ENCODE data around the gene GABRP.
"Not testable (repeated sequence)": the region's sequence is repeated elsewhere in the genome, so short reads cannot be mapped to it uniquely, and the experiment has no call there.

GABRP gene

DNA sequence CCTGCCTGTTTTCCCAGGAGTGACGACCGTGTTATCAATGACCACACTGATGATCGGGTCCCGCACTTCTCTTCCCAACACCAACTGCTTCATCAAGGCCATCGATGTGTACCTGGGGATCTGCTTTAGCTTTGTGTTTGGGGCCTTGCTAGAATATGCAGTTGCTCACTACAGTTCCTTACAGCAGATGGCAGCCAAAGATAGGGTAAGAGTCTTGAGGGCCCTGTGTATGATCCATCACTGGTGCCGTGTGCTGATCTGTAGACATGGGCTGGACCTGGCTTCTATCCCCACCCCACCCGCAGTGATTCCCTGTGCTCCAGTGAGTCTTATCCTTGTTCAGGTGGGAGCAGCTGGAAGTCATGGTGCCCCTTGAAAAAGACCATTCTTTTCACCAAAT, 26.0 kb downstream of the GABRP start:
- DNase-seq = no peak

DNA sequence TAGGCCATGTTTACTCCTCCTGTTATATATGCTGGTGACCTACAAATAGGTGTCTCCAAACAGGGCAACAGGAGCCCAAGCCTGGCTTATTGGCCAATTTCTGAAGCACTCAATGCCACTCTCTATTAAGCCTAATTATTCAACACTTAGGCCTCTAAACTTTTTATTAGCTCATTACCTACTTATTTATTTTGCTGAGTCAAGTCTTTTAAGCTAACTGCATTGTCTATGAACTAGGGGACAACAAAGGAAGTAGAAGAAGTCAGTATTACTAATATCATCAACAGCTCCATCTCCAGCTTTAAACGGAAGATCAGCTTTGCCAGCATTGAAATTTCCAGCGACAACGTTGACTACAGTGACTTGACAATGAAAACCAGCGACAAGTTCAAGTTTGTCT, 28.2 kb downstream of the GABRP start:
- no peak for DNase-seq

GRCh38 chr5:170813231-170813630, 29.7 kb downstream of the GABRP start:
- no peak for DNase-seq

DNA sequence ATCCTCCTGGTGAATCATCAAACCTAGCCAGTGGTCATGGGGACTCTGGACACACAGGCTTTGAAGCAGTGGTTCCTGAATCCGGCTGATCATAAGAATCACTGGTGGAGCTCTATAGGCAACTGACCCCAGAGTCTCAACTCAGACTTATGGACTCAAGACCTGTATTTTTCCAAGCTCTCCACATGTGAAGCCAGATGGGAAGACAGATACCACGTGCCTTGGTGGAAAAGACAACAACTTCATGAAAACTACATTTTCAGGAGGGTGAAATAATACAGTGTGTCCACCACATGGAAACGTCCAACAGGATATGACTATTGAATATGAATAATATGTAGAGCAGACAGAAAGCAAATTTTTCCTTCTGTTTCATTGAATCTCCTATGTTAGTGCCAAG, 33.7 kb downstream of the GABRP start:
- no peak for DNase-seq

DNA sequence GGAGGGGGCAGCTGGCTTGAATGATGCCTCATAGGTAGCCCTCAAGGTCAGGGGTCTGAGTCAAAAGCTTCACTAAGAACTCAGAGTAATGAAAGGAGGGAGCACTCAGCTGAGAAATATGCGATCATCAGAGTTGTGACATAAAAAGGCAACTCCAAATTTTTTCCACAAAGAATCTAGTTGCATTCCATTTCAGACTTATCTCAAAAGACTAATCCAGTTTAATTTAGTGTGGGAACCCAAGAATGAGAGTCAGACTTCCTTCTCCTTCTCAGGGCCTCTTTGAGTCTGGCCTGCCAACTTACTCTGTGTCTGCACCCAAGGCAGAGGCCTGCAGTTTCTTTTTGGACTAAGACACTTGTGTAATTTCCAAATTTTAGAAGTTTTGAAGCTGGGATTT, 34.7 kb downstream of the GABRP start:
- DNase-seq = no peak

- DNase-seq = no peak
Measured at GRCh38 chr5:170819824-170820223, 36.3 kb downstream of the GABRP start.

DNA sequence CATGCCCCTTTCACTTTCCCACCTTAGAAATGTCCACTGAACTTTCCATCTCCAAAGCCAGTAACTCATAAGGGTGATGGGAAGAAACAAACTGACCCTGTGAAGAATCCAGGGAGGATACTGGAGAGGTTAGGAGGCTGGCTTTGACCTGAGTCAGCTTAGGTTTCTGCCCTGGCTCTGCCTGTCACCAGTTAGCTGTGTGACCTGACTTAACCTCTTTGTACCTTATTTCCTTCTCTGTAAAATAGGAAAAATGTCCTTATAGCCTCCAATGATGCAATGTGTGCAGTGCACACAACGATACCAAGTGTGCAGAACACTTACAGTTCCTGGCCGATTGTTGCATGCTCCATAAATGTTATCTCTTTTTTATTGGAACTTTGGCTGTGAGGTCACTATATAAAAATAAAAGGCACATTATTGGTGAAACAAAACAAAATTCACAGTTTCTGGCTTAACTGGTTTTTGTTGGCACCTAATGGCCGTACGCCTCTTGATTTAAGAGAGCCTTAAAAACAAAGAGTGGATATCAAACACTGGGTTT, 37.8 kb downstream of the GABRP start:
- no peak for DNase-seq

GRCh38 chr5:170826117-170826516, 42.6 kb downstream of the GABRP start:
- no peak for DNase-seq

DNA sequence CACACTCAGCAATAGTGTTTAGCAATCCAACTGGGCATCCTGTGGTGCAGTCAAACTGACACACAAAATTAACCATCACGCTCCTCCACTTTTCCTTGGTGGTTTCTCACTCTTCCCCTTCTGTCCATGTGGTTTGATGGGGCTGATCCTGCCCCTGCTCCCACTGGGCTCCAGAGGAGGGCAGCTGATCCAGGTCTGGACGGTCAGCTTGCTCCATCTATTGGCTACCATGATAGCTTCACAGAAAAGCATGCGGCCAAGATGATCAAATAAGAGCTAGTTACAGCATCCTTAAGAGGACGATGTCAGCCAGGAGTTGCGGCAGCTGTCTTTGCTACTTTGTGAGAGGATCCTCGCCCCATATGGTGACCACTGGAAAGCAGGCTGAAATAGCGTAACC, 48.7 kb downstream of the GABRP start:
- no peak for DNase-seq

DNA sequence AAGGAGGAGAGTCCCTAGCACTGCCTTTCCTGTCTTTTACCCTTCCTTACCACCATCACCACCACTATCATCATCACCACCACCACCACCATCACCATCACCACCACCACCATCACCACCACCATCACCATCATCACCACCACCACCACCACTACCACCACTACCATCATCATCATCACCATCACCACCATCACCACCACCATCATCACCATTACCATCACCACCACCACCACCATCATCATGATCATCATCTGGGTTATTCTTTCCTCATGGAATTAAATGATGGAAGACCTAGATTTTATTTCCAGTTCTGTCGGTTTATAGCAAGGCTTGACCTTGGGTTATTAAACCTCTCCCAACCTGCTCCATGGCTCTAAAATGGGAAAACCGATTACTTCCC, 50.5 kb downstream of the GABRP start:
- not testable (repeated sequence) for DNase-seq

- no peak for DNase-seq
Measured at GRCh38 chr5:170836226-170836625, 52.7 kb downstream of the GABRP start.

- no peak for DNase-seq
Measured at GRCh38 chr5:170843870-170844269, 60.3 kb downstream of the GABRP start.

GRCh38 chr5:170844651-170845050, 61.1 kb downstream of the GABRP start:
- DNase-seq = no peak

DNA sequence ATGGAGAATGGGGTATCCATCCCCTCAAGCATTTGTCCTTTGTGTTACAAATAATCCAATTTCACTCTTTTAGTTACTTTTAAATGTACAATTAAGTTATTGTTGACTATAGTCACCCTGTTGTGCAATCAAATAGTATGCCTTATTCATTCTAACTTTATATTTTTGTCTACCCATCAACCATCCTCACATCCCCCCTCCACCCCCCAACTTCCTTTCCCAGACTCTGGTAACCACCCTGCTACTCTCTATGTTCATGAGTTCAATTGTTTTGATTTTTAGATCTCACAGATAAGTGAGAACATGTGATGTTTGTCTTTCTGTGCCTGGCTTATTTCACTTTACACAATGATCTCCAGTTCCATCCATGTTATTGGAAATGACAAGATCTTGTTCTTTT, 62.9 kb downstream of the GABRP start:
- no peak for DNase-seq

GRCh38 chr5:170846846-170847245, 63.3 kb downstream of the GABRP start:
- no peak for DNase-seq

DNA sequence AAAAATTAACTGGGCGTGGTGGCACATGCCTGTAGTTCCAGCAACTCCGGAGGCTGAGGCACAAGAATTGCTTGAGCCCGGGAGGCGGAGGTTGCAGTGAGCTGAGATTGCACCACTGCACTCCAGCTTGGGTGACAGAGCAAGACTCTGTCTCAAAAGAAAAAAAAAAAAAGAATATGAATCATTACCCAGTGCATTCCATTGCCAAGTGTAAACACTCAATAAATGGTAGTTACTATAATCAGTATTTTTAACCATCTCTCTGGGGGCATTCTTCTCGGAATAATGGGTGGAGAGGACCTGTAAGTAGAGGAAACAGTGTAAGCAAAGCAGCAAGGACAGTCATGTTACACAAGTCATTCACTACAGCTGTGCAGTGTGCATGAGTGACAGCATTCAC, 64.5 kb downstream of the GABRP start:
- no peak for DNase-seq

GRCh38 chr5:170849374-170849773, 65.8 kb downstream of the GABRP start:
- DNase-seq = no peak

- DNase-seq = no peak
Measured at GRCh38 chr5:170854566-170854965, 71.0 kb downstream of the GABRP start.

- no peak for DNase-seq
Measured at GRCh38 chr5:170857066-170857465, 73.5 kb downstream of the GABRP start.

DNA sequence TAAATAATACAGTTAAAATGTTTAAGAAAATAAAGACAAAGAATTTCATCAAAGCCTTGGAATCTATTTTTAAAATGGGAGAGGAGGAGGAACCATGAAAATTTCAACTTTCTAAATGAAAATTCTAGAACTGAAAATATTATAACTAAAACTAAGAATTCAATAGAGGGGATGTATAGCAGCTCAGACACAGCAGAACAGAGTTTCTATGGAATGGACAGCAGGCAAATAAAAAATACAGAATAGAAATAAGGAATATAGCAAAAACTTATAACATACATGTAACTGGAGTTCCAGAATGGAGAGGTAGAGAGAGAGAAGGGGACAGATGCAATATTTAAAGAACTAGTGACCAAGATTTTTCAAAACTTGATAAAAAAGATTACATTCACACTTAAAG, 76.9 kb downstream of the GABRP start:
- DNase-seq = no peak

DNA sequence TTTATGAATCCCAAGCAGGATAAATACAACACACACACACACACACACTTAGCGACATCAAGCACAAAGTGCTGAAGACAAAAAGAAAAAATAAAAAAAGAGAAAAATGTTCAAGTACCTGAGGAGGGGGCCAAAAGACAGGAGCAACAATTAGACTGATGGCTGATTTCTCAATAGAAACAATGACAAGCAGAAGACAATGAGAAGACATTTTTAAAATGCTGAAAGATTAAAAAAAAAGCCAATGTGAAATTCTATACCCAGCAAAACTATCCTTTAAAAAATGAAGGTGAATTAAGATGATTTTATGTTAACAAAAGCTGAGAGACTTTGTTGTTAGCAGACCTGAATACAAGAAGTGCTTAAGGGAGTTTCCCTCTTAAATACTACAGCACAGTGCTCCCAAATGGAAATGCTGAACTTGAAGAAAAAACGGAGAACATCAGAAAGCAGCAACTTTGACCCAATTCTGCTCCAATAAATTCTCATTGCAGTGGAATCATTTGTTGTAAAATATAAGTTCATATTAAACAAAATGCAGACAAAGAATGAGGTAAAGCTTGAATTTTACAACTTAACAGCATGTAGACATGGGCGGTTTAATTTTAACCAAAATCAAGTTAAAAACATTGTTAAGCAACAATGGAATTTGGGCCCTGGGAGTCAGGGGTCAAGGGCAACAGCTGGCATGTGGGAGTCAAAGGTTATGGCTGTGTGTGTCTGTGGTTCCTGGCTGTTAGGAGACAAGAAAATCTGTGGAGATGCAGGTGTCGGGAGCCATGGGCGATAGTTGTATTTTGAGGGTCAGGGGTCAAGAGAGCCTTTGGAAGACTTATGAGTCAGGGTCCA, 77.5 kb downstream of the GABRP start:
- no peak for DNase-seq

- DNase-seq = no peak
Measured at GRCh38 chr5:170861667-170861916, 78.1 kb downstream of the GABRP start.

- peak; percentile 46 to 60 for DNase-seq
Measured at GRCh38 chr5:170861917-170862766, 78.6 kb downstream of the GABRP start, which contains the start of gene RANBP17. Gene RANBP17 (plus strand): TSS chr5:170862018.

DNA sequence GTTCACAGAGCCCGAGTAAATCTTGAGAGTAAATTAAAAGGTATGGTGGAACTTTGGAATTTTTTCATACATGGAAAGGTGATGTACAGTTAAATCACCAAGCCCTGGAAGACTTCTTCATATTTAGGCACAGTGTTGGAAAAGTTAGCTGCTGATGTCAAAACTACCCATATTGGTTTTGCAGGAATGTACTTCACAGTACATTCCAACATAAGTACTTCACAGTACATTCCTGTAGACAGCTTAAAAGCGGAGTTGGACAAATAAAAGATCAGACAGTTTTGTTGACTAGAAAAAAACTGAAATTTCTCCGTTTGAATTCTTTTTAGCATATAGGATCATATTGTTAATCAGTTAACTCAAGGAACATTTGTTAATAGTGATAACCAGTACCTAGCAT, 80.1 kb downstream of the GABRP start:
- DNase-seq = no peak
